ENCODE measurements around the gene SAP25.

The SAP25 gene

GRCh38 chr7:100598425-100598824 is 24.7 kb upstream of the SAP25 start:
- no peak overlapping the region for H3K4me3 ChIP-seq (ENCODE audit: low read depth, low read length)
- TF ChIP-seq CTCF (IDR thresholded peaks at IDR 0.05): no peak
- no peaks in the 10 kb centered on the region for H3K4me1 ChIP-seq
- H3K27ac ChIP-seq: no peak overlapping the region
- no peaks in the 10 kb centered on the region for H3K27me3 ChIP-seq (ENCODE audit: control insufficient read depth, insufficient read depth, low read length)
- no peaks in the 10 kb centered on the region for H3K36me3 ChIP-seq (ENCODE audit: control insufficient read depth, insufficient read depth, low read length)
- no peak overlapping the region for H3K4me2 ChIP-seq (ENCODE audit: low read length)
- no peaks in the 10 kb centered on the region for H3K79me2 ChIP-seq
- H3K9me3 ChIP-seq (ENCODE audit: control insufficient read depth, low read length): no peaks in the 10 kb centered on the region
- no peak overlapping the region for H3K9ac ChIP-seq
- H2AFZ ChIP-seq: no peak overlapping the region

GRCh38 chr7:100595188-100595587 is 21.5 kb upstream of the SAP25 start:
- no peak overlapping the region for H3K27ac ChIP-seq
- H3K9me3 ChIP-seq (ENCODE audit: control insufficient read depth, low read length): no peaks in the 10 kb centered on the region
- H3K4me3 ChIP-seq (ENCODE audit: low read depth, low read length): no peak overlapping the region
- no peak overlapping the region for H2AFZ ChIP-seq
- H3K27me3 ChIP-seq (ENCODE audit: control insufficient read depth, insufficient read depth, low read length): no peaks in the 10 kb centered on the region
- no peak for TF ChIP-seq CTCF (IDR thresholded peaks at IDR 0.05)
- no peaks in the 10 kb centered on the region for H3K4me1 ChIP-seq
- H3K79me2 ChIP-seq: no peaks in the 10 kb centered on the region
- H3K4me2 ChIP-seq (ENCODE audit: low read length): no peak overlapping the region
- H3K9ac ChIP-seq: no peak overlapping the region
- H3K36me3 ChIP-seq (ENCODE audit: control insufficient read depth, insufficient read depth, low read length): no peaks in the 10 kb centered on the region

GRCh38 chr7:100591596-100591995 is 17.9 kb upstream of the SAP25 start:
- no peak for TF ChIP-seq CTCF (IDR thresholded peaks at IDR 0.05)
- H3K4me2 ChIP-seq (ENCODE audit: low read length): no peak overlapping the region
- no peaks in the 10 kb centered on the region for H3K27me3 ChIP-seq (ENCODE audit: control insufficient read depth, insufficient read depth, low read length)
- H3K9me3 ChIP-seq (ENCODE audit: control insufficient read depth, low read length): no peaks in the 10 kb centered on the region
- no peak overlapping the region for H3K27ac ChIP-seq
- H3K9ac ChIP-seq: no peak overlapping the region
- H3K4me3 ChIP-seq (ENCODE audit: low read depth, low read length): no peak overlapping the region
- H2AFZ ChIP-seq: no peak overlapping the region
- no peaks in the 10 kb centered on the region for H3K79me2 ChIP-seq
- H3K36me3 ChIP-seq (ENCODE audit: control insufficient read depth, insufficient read depth, low read length): no peaks in the 10 kb centered on the region
- H3K4me1 ChIP-seq: no peaks in the 10 kb centered on the region

- no peaks in the 10 kb centered on the region for H3K79me2 ChIP-seq
- H3K4me3 ChIP-seq (ENCODE audit: low read depth, low read length): no peak overlapping the region
- no peak overlapping the region for H2AFZ ChIP-seq
- H3K27me3 ChIP-seq (ENCODE audit: control insufficient read depth, insufficient read depth, low read length): no peaks in the 10 kb centered on the region
- H3K4me1 ChIP-seq: no peaks in the 10 kb centered on the region
- H3K4me2 ChIP-seq (ENCODE audit: low read length): no peak overlapping the region
- H3K27ac ChIP-seq: no peak overlapping the region
- no peaks in the 10 kb centered on the region for H3K36me3 ChIP-seq (ENCODE audit: control insufficient read depth, insufficient read depth, low read length)
- H3K9ac ChIP-seq: no peak overlapping the region
- no peak for TF ChIP-seq CTCF (IDR thresholded peaks at IDR 0.05)
- H3K9me3 ChIP-seq (ENCODE audit: control insufficient read depth, low read length): no peaks in the 10 kb centered on the region
These were observed 16.5 kb upstream of the SAP25 start for GRCh38 chr7:100590077-100590737.

GRCh38 chr7:100589341-100589947 is 15.7 kb upstream of the SAP25 start:
- no peak overlapping the region for H3K9ac ChIP-seq
- no peaks in the 10 kb centered on the region for H3K9me3 ChIP-seq (ENCODE audit: control insufficient read depth, low read length)
- H3K27ac ChIP-seq: no peak overlapping the region
- H3K4me1 ChIP-seq: peaks cover 5% of the 10 kb centered on the region
- no peaks in the 10 kb centered on the region for H3K36me3 ChIP-seq (ENCODE audit: control insufficient read depth, insufficient read depth, low read length)
- no peak overlapping the region for H3K4me2 ChIP-seq (ENCODE audit: low read length)
- H3K4me3 ChIP-seq (ENCODE audit: low read depth, low read length): no peak overlapping the region
- H2AFZ ChIP-seq: no peak overlapping the region
- no peaks in the 10 kb centered on the region for H3K27me3 ChIP-seq (ENCODE audit: control insufficient read depth, insufficient read depth, low read length)
- H3K79me2 ChIP-seq: no peaks in the 10 kb centered on the region
- no peak for TF ChIP-seq CTCF (IDR thresholded peaks at IDR 0.05)

Data from parathyroid adenoma (tissue), 2 donors.